NCI-H460 (cell line): ENCODE results near the gene CHTF18. TPM values are rescaled to one million over a fixed set of nuclear protein-coding genes. Genes with fewer than 3 reads are reported as not detected.

ENCODE experiments used
- DNase-seq: peaks from one replicate; pipeline ENCODE4 v3.0.0-alpha.2; 2016; ENCODE audit warnings: low read depth; ENCODE audit errors: extremely low read depth
- total RNA-seq: library from RNA; depleted of rRNA; stranded (reverse); fragments of >200 nt; shearing (Covaris generic); gene quantifications from 2 replicates; pipeline ENCODE4 v1.2.3, GENCODE V29; 2014

Gene CHTF18
- total RNA-seq, 1 experiment from 2014 or later, result 12.1 TPM

GRCh38 chr16:759110-759910 is 29.1 kb upstream of the CHTF18 start:
- DNase-seq, result no peak

- DNase-seq, result no peak
Measured at GRCh38 chr16:760065-760464, 28.4 kb upstream of the CHTF18 start.

GRCh38 chr16:760545-761343 is 27.7 kb upstream of the CHTF18 start, which contains the start of gene MSLN:
Gene MSLN, plus strand, starts transcription at chr16:760734. Its CDS starts 1,947 bp downstream, at chr16:762681.
- no peak for DNase-seq

GRCh38 chr16:761625-762513 is 26.6 kb upstream of the CHTF18 start:
- DNase-seq, result no peak

- DNase-seq, result no peak
Measured at GRCh38 chr16:762595-763268, 25.7 kb upstream of the CHTF18 start.

GRCh38 chr16:763369-764183 is 24.8 kb upstream of the CHTF18 start:
- DNase-seq, result no peak

GRCh38 chr16:764184-764750 is 24.2 kb upstream of the CHTF18 start:
- DNase-seq, result no peak

- DNase-seq, result no peak
Measured at GRCh38 chr16:764848-765487, 23.5 kb upstream of the CHTF18 start.

GRCh38 chr16:765488-765865 is 22.9 kb upstream of the CHTF18 start:
- DNase-seq, result no peak

- no peak for DNase-seq
Measured at GRCh38 chr16:766008-766819, 22.2 kb upstream of the CHTF18 start.

- no peak for DNase-seq
Measured at GRCh38 chr16:766820-767640, 21.4 kb upstream of the CHTF18 start.

- DNase-seq, result no peak
Measured at GRCh38 chr16:767743-768235, 20.6 kb upstream of the CHTF18 start.

GRCh38 chr16:768428-768827 is 20.0 kb upstream of the CHTF18 start:
- DNase-seq, result no peak

- DNase-seq, result no peak
Measured at GRCh38 chr16:769184-769784, 19.1 kb upstream of the CHTF18 start.

- DNase-seq, result no peak
Measured at GRCh38 chr16:769934-770333, 18.5 kb upstream of the CHTF18 start.

- DNase-seq, result no peak
Measured at GRCh38 chr16:770411-770810, 18.0 kb upstream of the CHTF18 start.
